ENCODE results near the gene TNK2.
"Not testable (repeated sequence)": the region's sequence is repeated elsewhere in the genome, so short reads cannot be mapped to it uniquely, and the experiment has no call there.

The TNK2 gene

DNA sequence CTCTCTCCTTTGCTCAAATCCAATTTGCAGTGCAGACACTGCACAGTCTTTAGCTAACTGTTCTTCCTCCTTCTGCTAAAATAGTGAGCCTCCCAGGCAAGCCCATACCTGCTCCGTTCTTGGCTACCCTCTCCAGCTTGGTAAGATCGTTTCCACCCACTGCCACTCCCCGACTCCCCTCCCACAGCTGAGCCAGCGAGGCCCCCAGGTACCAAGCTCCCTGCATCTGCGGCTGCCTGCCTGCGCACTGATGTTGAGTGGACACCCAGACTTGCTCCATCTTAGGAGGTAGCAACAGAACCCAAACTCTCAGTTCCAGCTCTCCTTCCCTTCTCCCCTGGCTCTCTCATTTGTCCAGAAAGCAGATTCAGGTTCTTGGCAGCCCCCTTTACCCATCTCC is 7.9 kb upstream of the TNK2 start:
- no peak for DNase-seq

DNA sequence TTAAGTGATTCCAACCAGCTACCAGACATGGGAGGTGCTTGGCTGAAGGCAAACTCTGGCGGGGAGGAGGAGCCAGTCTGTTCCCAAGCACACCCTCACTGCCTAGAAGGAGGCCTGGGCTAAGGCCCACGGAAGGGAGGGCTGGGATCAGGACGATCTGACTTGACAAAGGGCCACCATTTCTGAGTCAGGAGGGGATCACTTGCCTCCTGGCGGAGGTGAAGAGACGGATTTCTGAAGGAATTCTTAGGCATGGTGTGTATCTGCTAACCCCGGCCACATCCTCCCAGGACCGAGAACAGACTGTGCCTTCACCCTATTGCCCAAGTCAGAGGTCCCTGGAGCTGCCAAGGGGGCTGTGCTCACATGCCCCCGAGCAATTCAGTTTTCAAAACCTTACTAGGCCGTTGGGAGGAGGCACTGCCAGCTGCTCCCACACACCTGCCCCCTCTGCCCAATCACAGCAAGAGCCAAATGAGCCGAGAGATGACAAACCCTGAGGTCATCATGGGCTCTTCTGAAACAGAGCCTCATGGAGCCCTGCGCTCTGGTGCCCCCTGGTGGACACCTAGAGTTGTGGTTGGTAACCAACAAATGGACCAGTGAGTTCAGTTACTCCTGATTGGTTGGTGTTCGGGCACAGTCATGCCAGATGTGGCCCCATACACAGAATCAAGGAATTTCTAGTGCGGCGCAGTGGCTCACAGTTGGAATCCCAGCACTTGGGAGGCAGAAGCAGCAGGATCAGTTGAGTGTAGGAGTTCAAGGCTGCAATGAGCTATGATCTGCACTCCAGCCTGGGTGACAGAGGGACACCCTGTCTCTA is 6.5 kb upstream of the TNK2 start:
- DNase-seq: peak; percentile 93

DNA sequence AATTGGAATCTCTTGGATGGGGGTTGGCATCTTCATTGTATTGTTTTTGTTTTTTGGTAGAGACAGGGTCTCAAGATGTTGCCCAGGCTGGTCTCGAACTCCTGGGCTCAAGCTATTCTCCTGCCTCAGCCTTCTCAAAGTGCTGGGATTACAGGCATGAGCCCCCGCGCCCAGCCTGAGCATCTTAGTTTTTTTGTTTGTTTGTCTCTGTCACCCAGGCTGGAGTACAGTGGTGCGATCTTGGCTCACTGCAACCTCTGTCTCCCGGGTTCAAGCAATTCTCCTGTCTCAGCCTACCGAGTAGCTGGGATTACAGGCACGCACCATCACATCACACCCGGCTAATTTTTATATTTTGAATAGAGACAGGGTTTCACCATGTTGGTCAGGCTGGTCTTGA is 5.8 kb upstream of the TNK2 start:
- DNase-seq: not testable (repeated sequence)

DNA sequence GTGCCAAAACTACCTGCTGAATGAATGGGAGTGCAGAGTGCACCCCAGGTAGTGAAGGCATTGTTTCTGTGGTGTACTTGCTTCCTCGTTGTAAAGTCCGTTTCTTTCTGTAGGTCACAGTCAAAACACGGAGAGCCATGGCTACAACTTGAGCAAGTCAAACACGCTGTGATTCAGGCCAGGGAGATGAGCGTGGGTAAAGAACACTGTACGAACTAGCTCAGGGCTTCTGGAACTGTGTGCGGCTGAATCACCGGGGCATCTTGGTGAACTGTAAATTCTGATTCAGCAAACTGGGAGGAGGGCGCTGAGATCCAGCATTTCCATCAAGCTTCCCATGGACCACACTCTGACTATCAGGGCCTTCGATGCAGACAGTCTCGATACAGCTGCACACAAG is 5.0 kb upstream of the TNK2 start:
- DNase-seq: no peak

DNA sequence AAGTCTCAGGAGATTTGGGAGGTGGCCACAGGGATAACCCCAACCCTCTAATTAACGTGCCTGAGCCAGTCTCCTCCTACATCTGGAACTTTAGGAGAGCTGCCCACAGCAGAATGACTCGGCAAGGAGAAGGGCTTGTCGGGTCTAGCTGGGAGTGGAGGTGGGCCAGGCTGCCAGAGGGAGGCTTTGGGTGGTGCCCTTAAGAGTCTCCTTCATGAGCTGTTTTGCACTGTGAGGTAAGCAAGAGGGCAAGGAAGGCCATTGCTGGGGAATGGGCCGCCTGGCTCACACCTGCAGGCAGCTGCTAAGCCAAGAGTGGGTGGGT is 3.6 kb upstream of the TNK2 start:
- peak; percentile 47 for DNase-seq

DNA sequence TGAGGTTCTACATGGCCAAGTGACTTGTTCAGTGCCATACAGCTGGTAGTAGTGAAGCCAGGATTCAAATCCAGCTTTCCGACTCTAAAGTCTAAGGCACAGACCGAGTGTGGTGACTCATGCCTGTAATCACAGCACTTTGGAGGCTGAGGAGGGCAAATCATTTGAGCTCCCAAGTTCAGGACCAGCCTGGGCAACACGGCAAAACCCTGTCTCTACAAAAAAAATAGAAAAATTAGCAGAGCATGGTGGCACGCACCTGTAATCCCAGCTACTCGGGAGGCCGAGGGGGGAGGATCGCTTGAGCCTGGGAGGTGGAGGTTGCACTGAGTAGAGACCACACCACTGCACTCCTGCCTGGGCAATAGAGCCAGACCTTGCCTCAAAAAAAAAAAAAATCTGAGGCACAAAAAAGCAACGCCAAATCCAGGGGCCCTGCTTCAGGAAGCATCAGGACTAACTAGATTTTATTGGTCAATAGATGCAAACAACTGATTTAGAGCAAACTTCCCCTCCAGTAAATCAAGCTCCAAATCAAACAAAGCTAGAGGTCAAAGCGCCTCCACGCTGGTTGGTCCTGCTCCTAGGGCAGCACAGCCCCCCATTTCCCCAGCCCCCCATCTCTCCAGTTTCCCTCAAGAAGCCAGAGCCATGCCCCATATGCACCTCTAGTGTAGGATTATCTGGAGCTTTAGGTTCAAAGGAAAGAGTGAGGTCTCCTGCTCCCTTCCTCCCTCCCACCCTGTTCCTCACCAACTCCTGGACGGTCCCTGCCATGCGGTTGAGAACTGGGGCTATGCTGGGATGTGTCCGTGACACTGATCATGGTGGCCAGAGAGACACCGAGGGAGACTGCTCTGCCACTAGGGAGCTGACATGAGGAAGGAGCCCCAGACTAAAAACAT is 2.9 kb upstream of the TNK2 start:
- no peak for DNase-seq

DNA sequence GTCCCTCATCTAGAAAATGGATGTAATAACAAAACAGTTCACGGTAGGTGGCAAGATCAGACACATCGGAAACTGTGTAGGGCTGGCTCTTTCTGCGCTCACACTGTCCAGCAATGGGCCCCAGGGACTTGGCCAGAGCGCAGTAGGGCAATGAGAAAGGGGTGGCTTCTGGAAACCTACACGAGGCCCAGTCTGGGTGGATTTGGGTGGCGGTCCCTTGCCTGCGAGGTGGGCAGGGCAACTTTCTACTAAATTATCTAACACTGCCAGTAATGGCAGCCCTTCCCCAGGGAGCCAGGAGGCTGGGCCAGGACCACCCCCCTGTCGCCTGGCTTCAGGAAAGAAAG is 2.1 kb upstream of the TNK2 start:
- DNase-seq: no peak

DNA sequence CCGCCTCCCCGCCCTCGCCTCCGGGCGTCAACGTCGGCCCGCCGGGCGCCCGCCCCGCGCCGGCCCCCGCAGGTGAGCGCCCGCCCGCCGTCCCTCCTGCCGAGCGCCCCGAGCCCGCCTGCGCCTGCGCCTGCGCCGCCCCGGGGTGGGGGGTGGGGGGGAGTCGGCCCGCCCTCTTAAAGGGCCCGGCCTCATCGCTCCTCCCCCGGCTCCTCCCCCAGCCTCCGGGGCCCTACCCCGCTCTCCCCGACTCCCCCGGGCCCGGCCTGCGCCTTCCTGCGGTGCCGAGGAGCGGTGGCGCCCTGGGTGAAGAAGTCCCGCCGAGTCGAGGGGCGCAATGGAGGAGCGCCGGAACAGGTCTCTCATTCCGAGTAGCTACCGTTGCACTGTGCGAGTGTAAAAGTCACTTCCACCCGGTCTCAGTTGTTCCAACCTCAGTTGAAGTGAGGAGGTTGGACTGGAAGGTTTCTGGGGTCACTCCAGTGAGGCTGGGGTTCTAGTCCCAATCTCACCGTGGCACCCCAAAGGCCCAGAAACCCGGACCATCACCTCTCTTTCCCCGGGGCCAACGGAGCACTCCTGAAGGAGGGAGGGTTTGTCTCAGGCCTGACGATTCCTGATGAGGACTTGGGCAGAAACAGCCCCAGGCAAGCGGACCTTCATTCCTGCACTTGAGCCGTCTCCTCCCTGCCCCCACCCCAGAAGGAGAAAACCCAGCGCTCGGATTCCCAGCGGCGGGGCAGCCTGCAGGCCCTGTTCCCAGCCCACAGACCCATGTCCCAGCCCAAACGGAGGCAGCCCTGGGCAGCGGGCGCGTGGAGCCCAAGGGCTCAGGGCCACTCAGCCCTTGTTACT is 1.5 kb upstream of the TNK2 start:
- DNase-seq: peak; percentile 92

DNA sequence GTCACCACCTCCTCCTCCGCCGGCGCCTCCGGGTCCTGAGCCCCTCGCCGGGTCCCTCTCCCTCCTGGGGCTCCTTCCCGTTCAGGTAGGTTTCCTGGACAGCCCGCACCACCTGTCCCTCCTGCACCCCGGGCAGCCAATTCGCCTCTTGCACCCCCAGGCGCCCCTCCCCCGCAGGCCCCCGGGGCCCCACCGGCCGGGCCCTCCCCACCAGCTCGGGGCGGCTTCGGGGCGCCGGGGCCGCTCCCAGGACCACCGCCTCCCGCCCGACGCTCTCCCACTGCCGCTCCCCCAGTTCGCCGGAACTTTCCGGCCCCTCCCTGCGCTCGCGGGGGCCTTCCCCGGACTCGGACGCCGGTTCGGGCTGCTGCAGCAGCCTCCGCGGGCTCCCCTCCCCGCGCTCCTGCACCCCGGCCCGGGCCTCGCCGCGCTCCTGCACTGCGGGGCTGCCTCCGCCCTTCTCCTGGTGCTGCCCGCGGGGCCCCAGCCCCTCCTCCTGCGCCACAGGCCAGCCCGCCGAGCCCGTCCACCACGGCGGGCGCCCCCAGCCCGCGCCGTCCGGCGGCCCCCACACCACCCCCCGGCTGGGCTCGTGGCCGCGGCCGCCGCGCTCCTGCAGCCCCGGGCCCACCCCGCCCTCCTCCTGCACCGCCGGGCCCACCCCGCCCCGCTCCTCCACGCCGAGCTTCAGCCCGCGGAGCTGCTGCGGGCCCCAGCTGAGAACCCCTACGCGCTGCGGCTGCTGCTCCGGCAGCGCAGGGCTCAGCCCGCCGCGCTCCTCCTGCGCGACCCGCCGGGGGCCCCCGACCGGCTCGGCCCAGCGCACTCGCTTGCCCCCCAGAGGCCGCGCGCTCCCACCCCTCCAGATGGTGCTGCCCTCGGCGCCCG is 587 bp upstream of the TNK2 start:
- DNase-seq: peak; percentile 41

DNA sequence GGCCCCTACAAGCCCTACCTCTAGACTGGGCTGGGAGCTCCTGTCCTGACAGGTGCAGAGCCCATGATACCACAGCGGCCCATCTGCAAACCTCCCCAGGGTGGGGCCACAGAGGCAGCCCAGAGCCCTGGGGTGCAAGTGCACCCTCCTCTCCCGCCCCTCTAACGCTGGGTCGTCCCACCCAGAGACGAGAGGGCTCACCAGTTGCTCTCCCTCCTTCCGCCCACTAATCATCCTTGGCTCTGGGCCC is 742 bp downstream of the TNK2 start:
- DNase-seq: no peak

DNA sequence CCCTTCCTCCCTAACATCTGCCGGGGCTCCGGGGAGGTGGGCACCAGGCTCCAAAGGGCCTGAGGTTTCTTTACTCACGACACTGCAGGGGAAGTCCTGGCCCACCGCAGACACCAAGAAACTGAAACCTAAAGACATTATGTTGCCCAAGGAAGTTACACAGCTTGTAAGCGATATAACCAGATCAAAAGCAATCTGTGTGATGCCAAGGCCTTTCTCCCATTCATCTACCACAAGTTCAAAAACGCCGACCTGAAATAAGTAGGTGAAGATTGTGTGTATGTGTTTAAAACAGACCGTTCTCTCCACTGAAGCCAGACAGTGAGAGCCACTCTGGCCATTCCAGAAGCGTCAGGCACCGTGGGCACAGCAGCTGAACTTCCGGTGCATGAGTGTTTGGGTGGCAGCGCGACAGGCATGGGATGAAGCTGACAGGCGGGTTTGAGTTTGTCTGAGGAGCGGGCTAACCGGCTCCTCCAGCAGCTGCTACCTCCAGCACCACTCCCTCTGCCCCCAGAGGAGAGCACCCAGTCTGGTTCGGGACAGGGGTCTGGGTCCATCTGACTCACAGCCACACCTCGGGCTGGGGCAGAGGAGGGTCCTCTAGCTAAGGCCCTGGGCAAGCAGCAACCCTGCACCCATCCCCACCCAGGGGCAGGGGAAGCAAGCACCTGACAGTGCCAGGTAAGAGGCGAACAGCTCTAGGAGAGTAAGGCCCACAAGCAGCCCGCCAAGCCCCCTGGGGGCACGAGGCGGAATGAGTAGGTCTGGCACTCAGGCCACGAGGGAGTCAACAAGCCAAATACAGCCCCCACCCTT is 1.3 kb downstream of the TNK2 start:
- DNase-seq: peak; percentile 60

DNA sequence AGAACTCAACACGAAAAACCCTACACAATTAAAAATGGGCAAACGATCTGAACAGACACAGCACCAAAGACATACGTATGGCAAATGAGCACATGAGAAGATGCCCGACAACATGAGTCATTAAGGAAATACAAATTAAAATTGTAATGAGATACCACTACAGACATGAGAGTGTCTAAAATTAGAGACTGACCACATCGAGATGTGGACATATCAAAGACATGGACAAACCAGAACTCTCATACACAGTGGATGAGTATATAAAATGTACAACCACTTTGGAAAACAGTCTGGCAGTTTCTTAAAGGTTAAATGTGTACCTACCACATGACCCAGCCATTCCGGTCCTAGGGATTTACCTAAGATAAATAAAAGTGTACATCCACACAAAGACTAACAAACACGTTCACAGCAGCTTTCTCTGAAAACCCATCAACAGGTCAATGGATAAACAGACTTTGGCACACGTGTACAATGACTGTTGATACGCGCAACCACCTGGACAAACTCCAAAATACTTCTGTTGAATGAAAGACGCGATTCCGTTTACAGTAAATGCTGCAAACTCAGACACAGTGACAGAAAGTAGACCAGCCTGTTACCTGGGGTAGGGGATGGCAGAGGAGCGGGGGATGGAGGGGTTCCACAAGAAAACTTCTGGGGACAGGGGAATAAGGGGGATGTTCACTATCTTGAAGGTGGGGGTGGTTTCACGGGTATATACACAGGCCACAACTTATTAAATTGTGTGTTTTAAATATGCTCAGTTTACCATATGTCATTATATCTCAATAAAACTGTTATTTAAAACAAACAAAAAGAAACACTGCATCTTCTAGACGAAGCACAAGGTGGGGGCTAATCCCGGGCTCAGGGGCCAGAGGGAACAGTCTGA is 2.1 kb downstream of the TNK2 start:
- no peak for DNase-seq

DNA sequence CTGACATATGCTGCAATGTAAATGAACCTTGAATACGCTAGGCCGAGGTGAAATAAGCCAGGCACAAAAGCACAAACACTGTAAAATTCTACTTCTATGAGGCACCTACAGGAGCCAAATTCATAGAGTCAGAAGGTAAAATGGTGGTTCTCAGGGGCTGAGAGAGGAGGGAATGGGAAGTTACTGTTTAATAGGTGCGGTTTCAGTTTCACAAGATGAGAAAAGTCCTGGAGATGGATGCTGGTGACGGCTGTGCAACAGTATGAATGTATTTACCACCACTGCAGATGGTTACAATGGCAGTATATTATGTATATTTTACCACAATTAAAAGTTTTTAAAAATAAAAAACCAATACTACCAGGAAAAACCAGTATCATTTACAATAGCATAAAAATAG is 4.0 kb downstream of the TNK2 start:
- no peak for DNase-seq

DNA sequence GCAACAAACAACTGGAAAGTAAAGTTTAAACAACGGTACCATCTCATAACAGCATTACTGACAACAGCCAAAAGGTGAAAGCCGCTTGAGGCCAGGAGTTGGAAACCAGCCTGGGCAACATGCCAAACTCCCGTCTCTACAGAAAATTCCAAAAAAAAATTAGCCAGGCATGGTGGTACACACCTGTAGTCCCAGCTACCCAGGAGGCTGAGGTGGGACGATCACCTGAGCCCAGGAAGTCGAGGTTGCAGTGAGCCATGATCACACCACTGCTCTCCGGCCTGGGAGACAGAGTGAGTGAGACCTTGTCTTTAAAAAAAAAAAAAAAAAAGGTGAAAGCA is 4.4 kb downstream of the TNK2 start:
- no peak for DNase-seq

DNA sequence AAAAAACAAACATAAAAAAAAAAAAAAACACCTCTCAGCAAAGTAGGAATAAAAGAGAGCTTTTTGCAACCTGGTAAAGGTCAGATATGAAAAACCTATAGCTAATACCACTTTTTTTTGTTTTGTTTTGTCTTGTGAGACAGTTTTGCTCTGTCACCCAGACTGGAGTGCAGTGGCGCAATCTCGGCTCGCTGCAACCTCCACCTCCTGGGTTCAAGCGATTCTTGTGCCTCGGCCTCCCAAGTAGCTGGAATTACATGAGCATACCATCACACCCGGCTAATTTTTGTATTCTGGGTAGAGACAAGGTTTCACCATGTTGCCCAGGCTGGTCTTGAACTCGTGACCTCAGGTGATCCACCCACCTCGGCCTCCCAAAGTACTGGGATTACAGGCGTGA is 5.7 kb downstream of the TNK2 start:
- not testable (repeated sequence) for DNase-seq

DNA sequence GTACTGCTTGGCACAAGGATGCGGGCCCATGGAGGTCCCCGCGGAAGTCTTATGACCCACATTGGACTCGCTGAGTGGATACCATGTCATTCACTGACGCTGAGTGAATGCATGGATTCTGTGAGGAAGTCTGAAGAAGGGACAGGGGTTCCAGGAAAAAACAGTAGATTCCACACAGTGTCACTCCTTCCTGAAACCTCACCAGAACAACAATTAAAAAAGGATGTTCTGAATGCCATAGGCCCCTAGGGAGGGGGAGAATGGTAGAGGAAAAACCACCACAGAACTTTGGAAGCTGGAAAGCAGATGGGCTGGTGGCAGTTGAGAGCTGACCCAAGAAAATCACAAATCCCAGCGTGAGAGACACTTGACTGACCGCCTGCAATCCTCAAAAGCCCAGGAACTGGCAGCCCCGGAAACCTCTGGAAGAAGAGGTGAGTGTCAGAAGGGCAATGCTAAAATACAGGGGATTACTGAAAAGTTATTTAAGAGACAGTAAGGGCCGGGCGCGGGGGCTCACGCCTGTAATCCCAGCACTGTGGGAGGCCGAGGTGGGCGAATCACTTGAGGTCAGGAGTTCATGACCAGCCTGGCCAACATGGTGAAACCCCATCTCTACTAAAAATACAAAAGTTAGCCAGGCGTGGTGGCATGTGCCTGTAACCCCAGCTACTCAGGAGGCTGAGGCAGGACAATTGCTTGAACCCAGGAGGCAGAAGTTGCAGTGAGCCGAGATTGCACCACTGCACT is 6.3 kb downstream of the TNK2 start:
- not testable (repeated sequence) for DNase-seq

DNA sequence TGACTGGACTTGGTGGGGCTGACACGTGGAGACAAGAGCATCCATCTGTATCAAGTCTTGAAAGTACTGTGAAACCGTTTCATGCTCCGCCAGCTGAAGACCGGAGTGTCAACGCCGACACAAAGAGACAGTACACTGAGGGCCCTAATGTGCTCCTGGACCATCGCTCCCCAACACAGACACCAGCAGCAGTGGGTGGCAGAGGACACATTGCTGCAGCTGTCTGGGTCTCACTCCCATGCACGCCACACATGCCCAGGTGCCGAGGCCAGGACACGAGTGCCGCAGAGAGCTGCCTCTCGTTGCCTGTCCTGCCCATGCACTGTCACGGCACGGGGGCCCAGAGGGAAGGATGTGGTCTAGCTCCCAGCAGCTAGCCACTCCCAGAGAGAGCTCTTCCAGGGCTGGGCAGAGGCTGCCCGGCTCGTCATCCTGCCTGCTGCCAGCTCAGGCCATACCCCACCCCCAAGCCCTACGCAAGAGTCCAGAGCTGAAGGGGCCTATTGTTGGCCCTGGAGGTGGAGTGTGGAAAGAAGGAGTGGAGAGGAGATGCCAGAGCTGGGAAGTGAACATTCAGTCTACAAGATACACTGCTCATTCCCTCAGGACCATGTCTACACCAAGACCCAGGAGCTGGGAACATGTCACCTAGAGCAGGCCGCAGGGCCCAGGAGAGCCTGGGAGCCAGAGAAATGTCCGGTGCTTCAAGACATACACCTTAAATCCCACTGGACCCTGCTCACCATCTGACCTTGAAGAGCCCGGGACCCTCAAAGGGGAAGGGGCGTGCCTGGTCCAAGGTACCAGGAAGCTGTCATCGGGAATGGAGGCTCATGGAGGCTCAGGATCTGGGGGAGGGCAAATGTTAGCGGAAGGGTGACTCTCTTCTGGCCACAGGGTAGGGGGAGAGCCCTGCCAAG is 7.7 kb downstream of the TNK2 start:
- peak; percentile 87 for DNase-seq

DNA sequence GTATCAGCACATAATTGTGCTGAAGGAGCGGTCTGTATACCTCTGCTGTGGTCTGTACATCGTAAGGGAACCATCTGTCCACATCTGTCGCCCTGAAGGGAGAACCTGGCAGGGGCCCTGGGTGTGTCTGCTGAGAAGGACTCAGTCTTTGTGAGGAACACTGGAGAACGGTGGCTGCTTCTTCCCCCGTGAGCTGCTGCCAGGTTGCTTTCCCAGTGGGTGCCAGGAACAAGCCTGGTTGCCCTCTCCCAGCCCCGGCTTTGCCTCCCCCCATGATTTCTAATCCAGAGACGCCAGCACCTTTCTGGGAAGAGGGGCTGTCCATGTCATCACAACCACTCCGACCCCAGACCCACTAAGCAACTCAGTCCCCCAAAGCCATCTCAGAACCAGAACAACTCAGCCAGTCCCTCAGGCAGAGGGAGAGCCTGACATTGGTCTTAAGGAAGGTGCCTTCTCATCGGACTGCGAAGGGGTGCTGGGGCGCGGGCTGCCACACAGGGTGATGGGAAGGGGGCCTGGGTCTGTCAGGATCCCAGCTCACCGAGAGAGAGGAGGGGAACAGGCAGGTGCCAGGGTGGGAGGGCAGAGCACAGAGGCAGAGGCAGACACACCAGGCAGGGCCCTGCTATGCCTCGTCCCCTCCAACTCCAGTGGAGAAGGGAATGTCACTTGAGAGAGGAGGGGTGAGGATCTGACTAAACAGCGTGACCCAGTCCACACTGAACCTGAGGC is 8.5 kb downstream of the TNK2 start:
- DNase-seq: no peak

Measured in femur (tissue), 1 donor.